Measurements from ENCODE around the gene RIPK4.
"Not testable (repeated sequence)": the region's sequence is repeated elsewhere in the genome, so short reads cannot be mapped to it uniquely, and the experiment has no call there.

The RIPK4 gene

DNA sequence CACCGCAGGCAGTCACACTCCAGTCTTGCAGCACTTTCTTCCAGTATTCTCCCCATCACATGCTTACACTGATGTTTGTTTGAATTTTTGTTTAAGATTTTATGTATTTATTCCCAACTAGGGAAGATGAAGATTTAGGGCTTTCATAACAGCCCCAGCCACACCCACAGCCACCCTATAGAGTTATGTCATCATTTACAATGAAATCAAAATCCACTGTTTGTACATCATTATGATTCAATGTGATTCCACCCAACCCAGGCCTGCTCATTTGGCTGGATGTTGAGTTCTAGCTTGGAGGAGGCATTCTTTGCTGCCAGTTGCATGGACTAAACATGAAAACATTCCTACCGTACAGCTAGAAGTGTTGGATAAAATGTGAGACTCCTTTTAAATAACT, 35.8 kb downstream of the RIPK4 start:
- no peak for DNase-seq

DNA sequence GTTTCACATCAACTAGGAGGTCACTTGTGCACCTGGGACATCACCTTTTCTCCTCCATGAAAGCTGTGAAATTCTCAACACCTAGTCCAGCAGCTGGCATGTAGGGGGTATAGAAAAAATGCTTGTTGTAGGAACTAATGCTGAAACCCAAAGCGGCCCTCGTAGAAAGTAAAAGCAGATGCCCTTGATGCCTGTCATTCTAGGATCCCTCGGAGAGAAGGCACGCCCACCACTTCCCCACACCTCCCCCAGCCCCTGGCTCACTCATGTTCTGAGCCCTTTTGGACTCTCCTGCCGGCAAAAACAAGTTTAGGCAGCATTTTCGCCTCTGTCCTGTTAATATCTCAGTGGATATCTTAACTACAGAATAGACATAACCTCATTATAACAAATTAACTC, 36.5 kb downstream of the RIPK4 start:
- DNase-seq = no peak

- DNase-seq = no peak
These were observed 37.0 kb downstream of the RIPK4 start for GRCh38 chr21:41729701-41730366.

DNA sequence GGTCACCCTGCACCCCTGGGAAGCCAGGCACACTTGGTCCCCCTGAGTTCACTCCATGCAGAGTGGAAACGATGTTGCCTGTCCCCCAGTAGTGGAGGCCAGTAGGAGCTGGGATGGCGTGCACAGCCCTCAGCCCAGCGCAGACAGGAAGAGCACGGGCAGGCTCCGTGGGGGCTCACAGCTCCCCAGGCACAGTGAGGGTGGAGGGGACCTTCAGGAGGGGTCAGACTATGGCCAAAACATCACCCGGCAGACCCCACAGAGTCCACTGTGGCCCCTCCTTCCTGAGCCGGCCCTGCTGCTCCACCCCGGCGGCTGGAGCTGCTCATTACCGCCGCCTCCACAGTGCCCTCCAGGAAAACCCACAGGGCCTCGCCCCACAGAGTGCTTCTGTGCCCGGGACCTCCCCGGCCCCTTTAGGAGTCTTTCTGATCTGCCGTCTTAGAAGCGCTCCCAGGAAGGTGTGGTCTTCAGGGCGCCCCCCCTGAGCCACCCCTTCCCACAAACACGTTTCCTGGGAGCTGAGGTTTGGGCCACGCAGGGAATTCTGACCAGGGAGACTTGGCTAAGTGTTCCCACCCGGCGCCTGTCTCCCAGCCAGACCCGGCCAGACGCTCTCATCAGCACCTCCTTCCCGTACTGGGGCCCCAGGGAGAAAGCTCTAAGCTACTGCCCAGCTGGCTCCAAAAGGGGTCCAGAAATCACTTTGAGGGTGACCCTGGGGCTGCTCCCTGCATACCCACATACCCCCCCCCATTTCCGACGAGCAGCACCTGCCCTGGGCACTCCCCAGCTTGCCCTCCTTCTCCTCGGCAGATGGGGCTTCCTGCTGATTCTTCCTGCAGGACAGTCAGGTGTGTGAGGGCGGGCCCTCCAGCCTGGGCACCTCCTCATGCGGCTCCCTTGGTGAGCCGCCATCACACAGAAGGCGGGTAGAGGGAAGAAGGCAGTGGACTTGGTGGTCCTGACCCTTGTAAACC, 38.8 kb downstream of the RIPK4 start:
- no peak for DNase-seq

DNA sequence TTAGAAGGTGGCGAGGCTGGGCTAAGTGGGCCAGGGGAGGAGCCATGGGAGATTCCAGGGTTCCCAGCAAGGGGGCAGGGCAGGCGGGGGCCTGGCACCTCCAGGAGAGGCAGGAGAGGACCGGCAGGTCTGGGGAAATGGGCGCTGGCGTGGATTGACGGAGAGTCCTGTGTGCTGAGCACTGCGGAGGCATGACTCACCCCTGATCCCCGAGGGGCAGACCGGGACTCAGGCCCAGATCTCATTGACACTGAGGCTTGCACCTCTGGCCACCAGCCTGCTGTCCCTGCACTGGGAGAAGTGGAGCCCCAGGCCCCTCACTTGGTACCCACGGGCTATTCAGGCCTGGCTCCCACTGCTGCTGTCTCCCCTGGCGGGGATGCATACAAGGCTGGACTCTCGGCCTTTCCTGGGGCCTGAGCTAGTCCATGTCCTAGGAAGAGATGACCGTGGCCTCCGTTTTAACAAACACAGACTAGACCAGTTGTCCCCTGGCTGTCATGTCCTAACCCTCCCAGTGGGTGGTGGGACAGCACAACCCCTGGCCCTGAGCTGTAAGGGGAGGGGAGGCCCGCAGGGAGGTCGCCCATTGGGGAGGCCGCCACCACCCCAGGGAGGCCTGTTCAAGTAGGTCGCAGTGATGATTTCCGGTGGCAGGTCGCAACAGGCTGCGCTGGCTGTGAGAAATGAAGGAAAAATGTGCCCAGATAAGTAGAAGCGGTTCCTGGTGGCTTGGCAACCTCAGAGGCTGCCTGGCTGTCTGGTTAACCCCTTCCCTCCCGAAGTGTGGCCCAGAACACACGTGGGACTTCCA, 39.7 kb downstream of the RIPK4 start:
- DNase-seq = no peak

DNA sequence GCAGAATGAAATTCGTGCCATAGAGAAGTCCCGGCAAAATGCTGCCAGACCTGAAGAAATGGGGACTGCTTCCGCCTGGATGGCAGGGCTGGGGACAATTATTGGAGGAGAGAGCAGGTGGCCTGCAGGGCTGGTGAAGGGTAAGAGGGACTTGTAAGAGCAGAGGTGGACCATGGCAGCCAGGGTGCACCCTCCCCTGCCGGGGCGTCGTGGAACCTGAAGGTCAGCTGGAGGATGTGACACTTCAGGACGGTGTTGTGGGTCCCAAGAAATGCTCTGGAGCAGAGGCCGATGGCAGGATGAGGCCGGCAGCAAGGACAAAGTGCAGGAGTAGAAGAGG, 40.3 kb downstream of the RIPK4 start:
- DNase-seq = no peak

DNA sequence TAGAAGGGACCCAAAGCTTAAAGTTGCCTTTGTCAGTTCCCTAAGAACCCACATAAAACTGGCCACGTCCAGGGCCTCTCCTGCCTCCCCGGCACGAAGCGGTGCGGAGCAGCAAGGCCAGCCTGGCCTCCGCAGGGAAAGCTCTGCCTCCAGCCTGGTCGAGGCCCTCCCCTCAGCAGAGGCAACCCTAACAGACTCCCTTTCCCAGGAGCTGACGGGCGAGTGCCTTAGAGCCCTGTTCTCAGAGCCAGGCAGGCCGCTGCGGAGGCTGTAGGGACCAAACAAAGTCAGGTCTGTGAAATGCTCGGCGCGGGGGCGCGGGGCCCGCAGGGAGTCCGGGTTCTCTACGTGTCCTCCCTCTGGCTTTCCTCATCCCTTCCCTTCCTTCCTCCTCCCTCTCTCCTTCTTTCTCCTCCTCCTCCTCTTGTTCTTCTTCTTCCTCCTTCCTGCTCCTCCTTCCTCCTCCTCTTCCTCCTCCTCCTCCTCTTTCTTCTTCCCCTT, 40.7 kb downstream of the RIPK4 start:
- no peak for DNase-seq

GRCh38 chr21:41725421-41726031, 41.3 kb downstream of the RIPK4 start:
- no peak for DNase-seq

DNA sequence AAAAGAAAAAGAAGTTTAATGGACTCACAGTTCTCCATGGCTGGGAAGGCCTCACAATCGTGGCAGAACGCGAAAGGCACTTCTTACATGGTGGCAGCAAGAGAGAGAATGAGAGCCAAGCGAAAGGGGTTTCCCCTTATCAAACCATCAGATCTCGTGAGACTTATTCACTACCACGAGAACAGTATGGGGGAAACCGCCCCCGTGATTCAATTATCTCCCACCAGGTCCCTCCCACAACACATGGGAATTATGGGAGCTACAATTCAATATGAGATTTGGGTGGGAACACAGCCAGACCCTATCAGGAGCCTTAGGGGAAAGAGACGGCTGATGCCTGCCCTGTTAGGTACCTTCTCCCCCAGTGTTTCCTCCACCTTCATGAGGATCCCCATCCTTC, 43.0 kb downstream of the RIPK4 start:
- DNase-seq = not testable (repeated sequence)

GRCh38 chr21:41722052-41723018, 44.5 kb downstream of the RIPK4 start:
- no peak for DNase-seq

DNA sequence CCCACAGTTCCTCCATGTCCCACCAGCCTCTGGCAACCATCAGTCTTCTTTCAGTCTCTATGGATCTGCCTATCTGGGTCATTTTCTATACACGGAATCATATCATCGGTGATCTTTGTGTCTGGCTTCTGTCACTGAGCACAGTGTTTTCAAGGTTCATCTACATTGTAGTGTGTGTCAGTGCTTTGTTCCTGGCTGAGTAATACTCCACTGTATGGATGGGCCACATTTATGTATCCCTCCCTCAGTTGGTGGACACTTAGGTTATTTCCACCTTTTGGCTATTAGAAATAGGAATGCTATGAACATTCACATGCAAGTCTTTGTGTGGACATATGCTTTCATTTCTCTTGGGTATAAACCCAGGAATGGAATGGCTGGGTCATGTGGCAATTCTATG, 46.6 kb downstream of the RIPK4 start:
- DNase-seq = no peak

DNA sequence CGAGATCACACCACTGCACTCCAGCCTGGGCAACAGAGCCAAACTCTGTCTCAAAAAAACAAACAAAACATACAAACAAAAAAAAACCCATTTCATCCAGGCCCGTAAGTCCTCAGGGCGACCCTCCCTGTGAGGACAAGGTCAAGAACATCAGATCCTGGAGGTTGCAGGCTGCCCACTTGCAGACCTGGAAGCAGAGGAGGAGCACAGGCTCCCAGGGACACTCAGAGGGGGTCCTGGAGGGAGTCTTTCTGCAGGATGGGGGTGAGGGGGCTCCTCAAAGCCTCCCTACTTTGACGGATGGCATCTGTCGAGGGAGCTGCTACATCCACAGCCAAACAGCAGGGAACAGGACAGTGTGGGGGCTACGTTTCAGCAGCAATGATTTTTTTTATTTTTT, 47.2 kb downstream of the RIPK4 start:
- DNase-seq = no peak

GRCh38 chr21:41717573-41718330, 49.1 kb downstream of the RIPK4 start:
- DNase-seq = no peak

GRCh38 chr21:41716751-41717150, 50.1 kb downstream of the RIPK4 start:
- DNase-seq = no peak

DNA sequence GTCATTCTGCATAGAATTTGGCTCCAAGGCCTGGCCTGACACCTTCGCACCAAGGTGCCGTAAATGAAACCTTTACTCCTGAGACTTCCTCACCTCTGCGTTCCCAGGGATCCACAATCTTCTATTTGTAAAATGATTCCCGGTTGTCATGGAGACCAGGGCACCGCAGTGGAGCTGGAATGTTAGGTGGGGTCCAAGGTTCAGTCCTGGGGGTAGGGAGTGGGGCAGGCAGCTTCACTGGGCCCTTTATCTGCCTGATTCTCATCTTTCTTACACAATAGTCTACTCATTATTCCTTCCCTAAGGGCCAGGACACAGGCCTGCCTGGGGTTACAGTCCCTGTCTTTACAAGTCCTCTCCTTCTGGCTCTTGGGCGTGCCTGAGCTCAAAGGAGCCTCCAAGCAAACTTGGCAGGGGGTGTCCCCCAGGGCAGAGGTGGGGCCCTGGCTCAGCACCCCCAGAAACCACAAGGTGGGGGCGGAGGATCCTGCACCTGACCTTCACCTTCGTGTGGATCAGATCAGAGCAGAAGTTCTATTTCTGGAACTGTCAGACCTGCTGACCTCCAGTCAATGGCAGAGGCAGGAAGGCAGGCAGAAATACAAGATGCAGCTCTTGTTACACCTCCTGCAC, 51.1 kb downstream of the RIPK4 start:
- DNase-seq = no peak

DNA sequence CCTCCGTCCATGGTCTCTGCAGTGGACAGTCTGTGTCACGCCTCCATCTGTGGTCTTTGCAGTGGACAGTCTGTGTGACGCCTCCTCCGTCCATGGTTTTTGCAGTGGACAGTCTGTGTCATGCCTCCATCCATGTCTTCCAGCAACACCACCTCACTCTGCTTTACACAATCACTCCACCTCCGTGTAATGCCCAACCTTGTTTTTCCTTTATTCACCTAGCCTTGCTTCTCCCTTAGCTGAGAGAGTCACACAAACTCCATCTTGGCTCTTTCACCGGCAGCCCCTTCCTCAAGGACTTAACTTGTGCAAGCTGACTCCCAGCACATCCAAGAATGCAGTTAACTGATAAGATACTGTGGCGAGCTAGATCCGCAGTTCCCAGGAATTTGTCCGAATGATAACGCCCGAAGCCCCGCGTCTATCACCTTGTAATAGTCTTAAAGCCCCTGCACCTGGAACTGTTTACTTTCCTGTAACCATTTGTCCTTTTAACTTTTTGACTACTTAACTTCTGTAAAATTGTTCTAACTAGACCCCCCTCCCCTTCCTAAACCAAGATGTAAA, 52.5 kb downstream of the RIPK4 start:
- not testable (repeated sequence) for DNase-seq

DNA sequence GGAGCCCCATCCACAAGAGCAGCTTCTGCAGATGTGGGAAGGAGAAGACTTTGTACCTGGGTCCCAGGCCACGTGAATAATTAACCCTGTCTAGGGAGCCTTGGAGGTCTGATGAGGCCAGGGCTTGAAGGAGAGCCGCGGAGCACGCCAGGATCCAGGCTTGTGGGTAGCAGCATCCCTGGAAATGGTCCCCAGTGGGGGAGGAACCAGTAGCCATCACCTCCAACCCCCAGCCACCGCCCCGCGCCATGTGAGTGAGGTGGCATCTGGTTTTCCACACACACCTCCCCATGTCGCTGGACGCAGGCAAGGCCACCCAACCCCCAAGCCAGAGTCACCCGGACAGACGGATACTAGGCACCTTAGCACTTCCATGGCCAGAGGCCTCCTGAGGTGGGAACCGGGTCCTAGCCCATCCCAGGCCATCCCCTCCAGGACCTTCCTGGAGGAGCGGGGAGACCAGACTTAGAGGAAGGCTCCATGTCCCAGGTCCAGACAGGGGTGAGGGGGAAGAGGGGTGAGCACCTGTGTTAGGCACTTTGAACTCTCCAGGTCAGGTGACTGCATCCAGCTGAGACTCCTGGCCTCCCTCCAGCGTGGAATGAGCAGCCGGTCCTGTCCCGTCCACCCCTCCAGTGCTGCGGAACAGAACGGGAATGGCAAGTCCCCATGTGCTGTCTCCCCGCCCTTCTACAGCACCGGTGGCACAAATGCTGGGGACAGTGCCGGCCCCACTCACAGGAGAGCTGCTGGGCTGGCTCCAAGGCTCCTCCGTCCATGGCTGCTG, 53.2 kb downstream of the RIPK4 start:
- DNase-seq = no peak

GRCh38 chr21:41712730-41713129, 54.1 kb downstream of the RIPK4 start:
- DNase-seq = no peak

GRCh38 chr21:41712201-41712600, 54.7 kb downstream of the RIPK4 start:
- DNase-seq = no peak

Measured in activated CD8-positive, alpha-beta memory T cell treated with anti-CD3 and anti-CD28 coated beads, Interleukin-2, amount 50 U/mL, for 4 hours (primary cell).